Effector memory CD8-positive, alpha-beta T cell (primary cell): ENCODE measurements around the gene BOLA1.
"Not testable (repeated sequence)": the region's sequence is repeated elsewhere in the genome, so short reads cannot be mapped to it uniquely, and the experiment has no call there.

Experiments
- ATAC-seq: fragments of 150-1000 bp; cut with Tn5 transposase; replicated peaks from 2 replicates; pipeline ENCODE4 v1.10.0; 2021; ENCODE audit warnings: mild to moderate bottlenecking, moderate library complexity
- DNase-seq, 3 experiments: peaks; one replicate each; pipeline ENCODE4 v3.0.0; 2021
- H3K27ac Mint-ChIP-seq, 2 donors: one replicate each; pipeline ENCODE4 v1.8.0; 2022; ENCODE audit warnings: mild to moderate bottlenecking in 2 of 2, mixed read lengths in 2 of 2, moderate library complexity in 2 of 2
- H3K27me3 Mint-ChIP-seq, 2 donors: one replicate each; pipeline ENCODE4 v1.8.0; 2022; ENCODE audit warnings: mixed read lengths in 2 of 2
- H3K36me3 Mint-ChIP-seq: one replicate; pipeline ENCODE4 v1.8.0; 2022; ENCODE audit warnings: mild to moderate bottlenecking, moderate library complexity, mixed read lengths; ENCODE audit not compliant: insufficient read depth
- H3K4me1 Mint-ChIP-seq, 2 donors: one replicate each; pipeline ENCODE4 v1.8.0; 2022; ENCODE audit warnings: low read depth in 2 of 2, mixed read lengths in 2 of 2
- H3K4me3 Mint-ChIP-seq, 2 donors: one replicate each; pipeline ENCODE4 v1.8.0; 2022; ENCODE audit warnings: mild to moderate bottlenecking in 2 of 2, mixed read lengths in 2 of 2, moderate library complexity in 2 of 2
- H3K9me3 Mint-ChIP-seq, 2 donors: one replicate each; pipeline ENCODE4 v1.8.0; 2022; ENCODE audit warnings: mixed read lengths in 2 of 2

The BOLA1 gene

DNA sequence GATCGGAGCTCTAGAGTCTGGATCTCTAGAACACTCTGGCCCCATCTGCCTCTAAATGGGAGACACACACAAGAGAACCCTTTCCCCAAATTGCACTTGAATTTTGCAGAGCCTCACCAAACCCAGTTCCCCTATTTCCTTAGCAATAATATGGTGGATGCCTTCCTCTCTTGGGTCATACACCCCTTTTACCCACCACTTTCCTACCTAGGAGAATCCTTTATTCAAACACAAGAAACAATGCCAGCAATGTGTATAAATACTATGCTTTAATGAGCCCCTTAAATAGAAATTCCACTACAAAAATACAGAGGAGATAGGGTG is 29.0 kb downstream of the BOLA1 start:
- Mint-ChIP-seq H3K36me3 (peaks cover 43% of the 10 kb centered on the region), H3K27me3 (peaks cover 13 to 28% of the 10 kb centered on the region in 2 donors), H3K27ac (peak overlapping the region; percentile 95 to 99), H3K4me3 (peak overlapping the region; percentile 89 to 95), H3K9me3 (no peaks in the 10 kb centered on the region), H3K4me1 (peaks cover 34 to 39% of the 10 kb centered on the region in 2 donors)
- DNase-seq = no peak
- ATAC-seq = no peak

DNA sequence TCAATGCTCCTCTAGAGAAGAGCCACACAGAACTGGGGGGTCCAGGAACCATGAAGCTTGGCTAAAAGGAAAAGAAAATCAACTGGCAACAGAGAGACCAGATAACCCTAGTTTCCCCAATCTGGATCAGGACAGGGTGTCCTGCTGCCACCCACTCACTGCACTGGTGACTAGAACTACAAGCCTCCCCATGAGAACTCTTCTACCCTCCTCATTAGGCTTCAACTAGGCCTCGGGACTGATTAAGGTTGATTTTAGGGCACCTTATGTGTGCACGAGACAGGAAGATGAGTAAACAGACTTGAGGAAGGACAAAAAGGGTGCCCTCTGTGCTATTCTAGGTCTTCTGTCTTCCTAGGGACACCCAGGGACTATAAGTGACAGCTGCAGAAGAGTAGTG is 30.5 kb downstream of the BOLA1 start:
- Mint-ChIP-seq H3K9me3 (no peaks in the 10 kb centered on the region), H3K27me3 (peaks cover 13 to 38% of the 10 kb centered on the region in 2 donors), H3K4me1 (peaks cover 25 to 30% of the 10 kb centered on the region in 2 donors), H3K36me3 (peaks cover 29% of the 10 kb centered on the region), H3K4me3 (no peak overlapping the region), H3K27ac (peak overlapping the region in 1 of 2 donors; percentile 95)
- DNase-seq = no peak
- no peak for ATAC-seq

DNA sequence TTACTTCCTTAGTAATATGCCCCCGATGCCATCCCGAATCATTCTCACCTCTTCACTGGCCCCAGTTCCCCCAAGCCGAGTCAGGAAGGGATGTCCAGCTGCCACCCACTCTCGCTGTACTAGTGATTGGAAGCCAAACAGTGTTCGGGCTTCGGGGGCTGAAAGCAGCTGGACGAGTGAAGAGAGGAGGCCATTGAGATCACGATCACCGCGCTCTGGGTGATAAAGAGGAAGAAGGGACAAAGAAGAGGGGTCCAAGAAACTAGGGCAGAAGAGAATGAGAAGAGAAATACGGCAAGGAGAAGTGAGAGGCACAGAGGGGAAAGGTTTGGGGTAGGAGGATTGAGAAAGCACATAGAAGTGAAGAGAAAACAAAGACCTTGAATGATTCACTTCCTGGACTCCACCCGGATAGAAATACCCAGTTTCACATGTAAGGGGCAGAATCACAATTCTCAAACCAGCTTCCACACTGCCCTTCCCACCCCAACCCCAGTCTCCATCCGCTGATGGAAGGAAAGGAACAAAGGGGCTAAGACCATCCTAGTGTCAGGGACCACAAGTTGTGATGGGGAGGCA is 31.9 kb downstream of the BOLA1 start:
- ATAC-seq (no peak), DNase-seq (no peak)
- Mint-ChIP-seq H3K9me3 (no peaks in the 10 kb centered on the region), H3K36me3 (peaks cover 17% of the 10 kb centered on the region), H3K4me1 (peaks cover 15 to 18% of the 10 kb centered on the region in 2 donors), H3K27me3 (peaks cover 13 to 38% of the 10 kb centered on the region in 2 donors), H3K4me3 (no peak overlapping the region), H3K27ac (peak overlapping the region in 1 of 2 donors; percentile 3)

DNA sequence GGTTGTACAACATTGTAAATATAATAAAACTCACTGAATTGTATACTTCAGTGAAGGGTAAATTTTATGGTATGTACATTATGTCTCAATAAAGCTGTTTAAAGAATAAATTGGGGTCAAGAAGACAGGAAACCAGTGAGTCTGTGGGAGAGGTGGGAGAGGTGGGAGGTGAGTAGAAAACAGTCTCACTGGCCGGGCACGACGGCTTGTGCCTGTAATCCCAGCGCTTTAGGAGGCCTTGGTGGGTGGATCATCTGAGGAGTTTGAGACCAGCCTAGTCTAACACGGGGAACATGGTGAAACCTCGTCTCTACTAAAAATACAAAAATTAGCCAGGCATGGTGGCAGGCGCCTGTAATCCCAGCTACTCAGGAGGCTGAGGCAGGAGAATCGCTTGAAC is 33.1 kb downstream of the BOLA1 start:
- DNase-seq = no peak
- H3K4me1 Mint-ChIP-seq = peaks cover 11 to 14% of the 10 kb centered on the region in 2 donors
- no peak for ATAC-seq
- peaks cover 10% of the 10 kb centered on the region for H3K36me3 Mint-ChIP-seq
- H3K27ac Mint-ChIP-seq = no peak overlapping the region
- peaks cover 13 to 38% of the 10 kb centered on the region in 2 donors for H3K27me3 Mint-ChIP-seq
- no peak overlapping the region for H3K4me3 Mint-ChIP-seq
- H3K9me3 Mint-ChIP-seq = no peaks in the 10 kb centered on the region

DNA sequence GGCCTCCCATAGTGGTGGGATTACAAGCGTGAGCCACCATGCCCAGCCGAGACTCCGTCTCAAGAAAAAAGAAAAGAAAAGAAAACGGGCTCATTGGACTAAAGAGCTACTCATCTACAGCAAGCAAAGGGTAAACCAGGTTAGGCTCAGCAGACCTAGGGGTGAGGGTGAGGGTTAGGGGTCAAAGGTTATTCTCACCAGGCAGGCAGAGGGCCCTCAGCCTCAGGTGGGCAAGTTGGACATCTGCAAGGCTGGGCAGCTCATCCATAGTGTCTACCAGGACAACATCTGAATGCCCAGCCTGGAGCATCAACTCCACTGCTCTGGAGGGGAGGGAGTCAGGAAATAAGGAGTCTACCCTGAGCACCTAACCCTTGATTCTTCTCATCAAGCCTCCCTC is 33.8 kb downstream of the BOLA1 start:
- ATAC-seq = no peak
- no peaks in the 10 kb centered on the region for H3K9me3 Mint-ChIP-seq
- H3K4me1 Mint-ChIP-seq = peaks cover 11 to 19% of the 10 kb centered on the region in 2 donors
- H3K27me3 Mint-ChIP-seq = peaks cover 13 to 38% of the 10 kb centered on the region in 2 donors
- no peak for DNase-seq
- H3K36me3 Mint-ChIP-seq = peaks cover 3% of the 10 kb centered on the region
- H3K4me3 Mint-ChIP-seq = no peak overlapping the region
- no peak overlapping the region for H3K27ac Mint-ChIP-seq

DNA sequence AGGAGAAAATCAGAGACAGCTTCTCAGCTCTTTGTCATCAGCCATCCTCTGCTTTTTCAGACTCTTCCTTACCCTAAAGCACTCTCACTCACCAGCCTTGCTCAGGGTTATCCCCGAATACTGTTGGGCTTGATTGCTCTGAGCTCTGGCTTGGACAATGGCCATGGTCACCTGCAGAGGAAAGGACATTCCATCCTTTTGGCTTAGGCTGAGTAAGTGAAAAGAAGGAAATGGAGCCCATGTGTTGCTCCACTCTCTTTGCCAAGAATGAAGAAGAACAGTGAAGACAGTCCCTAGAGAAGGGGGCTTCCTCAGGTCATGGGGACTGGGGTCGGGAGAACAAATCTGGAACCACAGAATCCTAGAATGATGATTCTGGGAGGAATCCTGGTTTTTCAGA is 35.0 kb downstream of the BOLA1 start:
- no peak for ATAC-seq

DNA sequence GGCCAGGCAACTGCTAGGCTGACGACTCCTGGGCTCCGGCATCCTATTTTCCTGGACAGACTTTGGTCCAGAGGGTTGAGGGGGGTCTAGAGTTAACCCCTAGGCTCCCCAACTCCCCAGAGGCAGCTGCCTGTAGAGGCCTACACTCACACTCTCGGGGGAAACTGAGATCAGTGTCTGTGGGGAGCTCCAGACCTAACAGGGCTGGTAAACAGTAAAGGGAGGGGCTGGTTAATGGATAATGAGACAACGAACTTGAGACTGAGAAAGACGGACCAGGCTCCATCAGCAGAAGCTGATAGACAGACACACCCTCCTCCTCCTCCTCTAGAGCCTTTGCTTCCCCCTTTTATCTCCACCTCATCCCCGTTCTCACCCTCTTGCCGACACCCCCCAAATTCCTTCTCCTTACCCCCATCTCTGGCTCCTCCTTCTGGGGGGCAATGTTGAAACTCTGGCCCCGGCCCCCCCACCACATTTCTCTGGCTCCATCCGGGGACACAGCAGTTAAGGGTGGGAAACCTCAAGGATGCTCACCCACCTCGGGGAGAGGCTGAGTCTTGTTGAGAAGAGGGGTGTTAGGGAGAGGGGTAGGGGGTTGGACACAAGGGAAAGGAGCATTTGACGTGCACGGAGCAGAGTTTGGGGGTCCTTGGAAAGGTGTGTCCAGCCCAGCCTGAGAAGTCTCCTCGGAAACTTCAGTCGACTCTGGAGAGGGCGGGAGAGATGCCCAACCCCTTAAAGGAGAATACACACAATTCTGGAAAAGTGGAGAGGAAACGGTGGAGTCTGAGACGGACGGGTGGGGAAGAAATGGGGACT is 37.0 kb downstream of the BOLA1 start, which contains the start of gene MTMR11:
MTMR11 (minus strand) TSS at position 710 of the 822 bp plus-strand sequence; CDS start at position 478, 232 bp downstream.
- Mint-ChIP-seq H3K27me3 (peaks cover 7 to 25% of the 10 kb centered on the region in 2 donors), H3K4me3 (no peak within 1 kb of the TSS), H3K36me3 (no peaks in the 10 kb centered on the region), H3K27ac (peak within 1 kb of the TSS in 1 of 2 donors; percentile 52), H3K9me3 (no peaks in the 10 kb centered on the region), H3K4me1 (peaks cover 11 to 16% of the 10 kb centered on the region in 2 donors)
- ATAC-seq (no peak), DNase-seq (no peak)

More for the DNA sequence above, 35.0 kb downstream of the BOLA1 start:
- Mint-ChIP-seq H3K27me3 (peaks cover 13 to 38% of the 10 kb centered on the region in 2 donors), H3K4me3 (no peak overlapping the region), H3K27ac (no peak overlapping the region), H3K4me1 (peaks cover 11 to 19% of the 10 kb centered on the region in 2 donors), H3K36me3 (no peaks in the 10 kb centered on the region), H3K9me3 (no peaks in the 10 kb centered on the region)
- DNase-seq = no peak

DNA sequence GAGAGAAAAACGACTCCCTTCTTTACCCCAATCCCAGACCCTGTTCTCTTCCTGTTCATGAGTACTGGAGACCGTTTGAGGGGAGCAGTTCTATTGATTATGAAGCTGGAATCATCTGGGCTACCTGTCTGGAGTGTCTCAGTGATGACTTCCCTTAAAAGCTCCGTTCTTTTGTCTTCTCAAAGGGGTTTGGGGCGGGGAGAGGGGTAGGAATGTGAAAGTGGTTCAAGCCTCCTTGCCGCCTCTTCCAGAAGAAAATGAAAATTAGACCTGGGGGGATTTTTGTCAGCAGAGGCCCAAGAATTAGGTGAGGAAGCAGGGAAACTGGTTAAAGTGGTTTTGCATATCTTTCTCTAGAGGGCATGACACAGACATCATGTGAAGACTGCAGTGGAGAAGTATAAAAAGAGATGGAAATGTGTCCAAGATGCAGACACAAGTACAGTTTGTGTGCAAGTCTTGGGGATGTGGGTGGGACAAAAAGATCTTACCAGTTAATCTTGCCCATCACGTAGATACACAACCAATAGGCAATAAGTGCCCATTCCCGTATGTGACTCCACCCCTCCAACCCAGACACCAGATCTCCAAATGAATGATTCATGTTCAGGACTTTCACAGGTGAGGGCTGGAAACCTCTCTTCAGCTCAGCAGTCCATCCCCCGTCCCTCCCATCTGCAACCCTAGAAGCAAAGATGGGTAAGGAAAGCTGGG is 37.8 kb downstream of the BOLA1 start:
- peak overlapping the region in 1 of 2 donors; percentile 52 for H3K27ac Mint-ChIP-seq

DNA sequence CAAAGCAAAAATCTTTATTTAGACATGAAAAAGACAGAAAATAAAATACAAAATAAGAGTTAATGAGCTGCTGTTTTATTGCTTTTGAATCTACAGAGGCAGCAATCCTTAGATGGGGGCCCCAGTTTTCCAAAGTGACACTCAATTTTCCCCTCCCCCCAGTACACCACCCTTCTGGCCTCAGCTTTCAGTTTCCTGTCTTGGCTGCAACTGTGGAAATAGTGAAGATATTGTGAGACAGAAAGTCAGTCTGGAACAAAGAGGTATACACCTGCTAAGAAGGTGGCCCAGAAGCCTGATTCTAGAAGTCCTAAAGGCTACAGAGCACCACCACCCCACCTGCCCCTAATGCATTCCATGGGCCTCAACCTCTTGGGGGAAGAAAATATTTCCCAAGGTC is 38.4 kb downstream of the BOLA1 start:
- H3K36me3 Mint-ChIP-seq = no peaks in the 10 kb centered on the region
- no peaks in the 10 kb centered on the region for H3K9me3 Mint-ChIP-seq
- peaks cover 11 to 16% of the 10 kb centered on the region in 2 donors for H3K4me1 Mint-ChIP-seq
- DNase-seq (no peak), ATAC-seq (no peak)
- H3K27me3 Mint-ChIP-seq = peaks cover 0 to 14% of the 10 kb centered on the region in 2 donors
- H3K4me3 Mint-ChIP-seq = no peak overlapping the region
- H3K27ac Mint-ChIP-seq = peak overlapping the region in 1 of 2 donors; percentile 32

More for the DNA sequence above, 37.8 kb downstream of the BOLA1 start:
- peaks cover 0 to 17% of the 10 kb centered on the region in 2 donors for H3K27me3 Mint-ChIP-seq
- ATAC-seq (no peak), DNase-seq (no peak)
- H3K36me3 Mint-ChIP-seq = no peaks in the 10 kb centered on the region
- H3K4me1 Mint-ChIP-seq = peaks cover 11 to 16% of the 10 kb centered on the region in 2 donors
- H3K9me3 Mint-ChIP-seq = no peaks in the 10 kb centered on the region
- H3K4me3 Mint-ChIP-seq = no peak overlapping the region

DNA sequence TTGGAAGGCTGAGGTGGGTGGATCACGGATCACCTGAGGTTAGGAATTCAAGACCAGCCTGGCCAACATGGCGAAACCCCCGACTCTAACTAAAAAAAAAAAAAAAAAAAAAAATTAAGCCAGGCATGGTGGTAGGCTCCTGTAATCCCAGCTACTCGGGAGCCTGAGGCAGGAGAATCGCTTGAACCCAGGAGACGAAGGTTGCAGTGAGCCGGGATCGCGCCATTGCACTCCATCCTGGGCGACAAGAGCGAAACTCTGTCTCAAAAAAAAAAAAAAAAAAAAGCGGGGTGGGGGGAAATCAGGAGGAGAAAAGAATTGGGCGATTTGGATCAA is 39.3 kb downstream of the BOLA1 start:
- not testable (repeated sequence) for DNase-seq, H3K36me3 Mint-ChIP-seq, H3K9me3 Mint-ChIP-seq, ATAC-seq, H3K27me3 Mint-ChIP-seq
- Mint-ChIP-seq H3K4me1 (peaks cover 13 to 16% of the 10 kb centered on the region in 2 donors), H3K27ac (peak overlapping the region; percentile 56 to 69), H3K4me3 (peak overlapping the region in 1 of 2 donors; percentile 19)

DNA sequence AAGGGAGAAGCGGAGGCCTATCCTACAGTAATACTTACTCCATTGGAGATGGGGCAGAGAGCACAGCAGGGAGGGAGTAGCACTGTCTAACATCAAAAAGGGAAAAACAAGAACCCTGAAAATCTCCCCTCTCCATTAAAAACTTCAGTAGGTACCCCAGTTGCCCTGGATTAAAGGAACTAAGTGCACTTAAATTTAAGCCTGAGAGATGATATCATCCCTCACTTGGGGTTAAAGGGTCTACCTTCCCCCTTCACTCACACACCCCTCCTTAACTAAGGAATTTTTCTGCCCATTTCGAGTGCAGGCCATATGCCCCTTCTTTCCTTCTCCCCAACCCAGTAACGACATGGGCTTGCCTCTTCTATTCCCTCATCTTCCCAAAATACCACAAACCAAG is 41.1 kb downstream of the BOLA1 start:
- H3K27ac Mint-ChIP-seq = peak overlapping the region in 1 of 2 donors; percentile 60
- DNase-seq = no peak
- peak overlapping the region in 1 of 2 donors; percentile 21 for H3K4me3 Mint-ChIP-seq
- H3K36me3 Mint-ChIP-seq = no peaks in the 10 kb centered on the region
- peaks cover 15 to 16% of the 10 kb centered on the region in 2 donors for H3K4me1 Mint-ChIP-seq
- no peaks in the 10 kb centered on the region for H3K27me3 Mint-ChIP-seq
- ATAC-seq = no peak
- no peaks in the 10 kb centered on the region for H3K9me3 Mint-ChIP-seq

DNA sequence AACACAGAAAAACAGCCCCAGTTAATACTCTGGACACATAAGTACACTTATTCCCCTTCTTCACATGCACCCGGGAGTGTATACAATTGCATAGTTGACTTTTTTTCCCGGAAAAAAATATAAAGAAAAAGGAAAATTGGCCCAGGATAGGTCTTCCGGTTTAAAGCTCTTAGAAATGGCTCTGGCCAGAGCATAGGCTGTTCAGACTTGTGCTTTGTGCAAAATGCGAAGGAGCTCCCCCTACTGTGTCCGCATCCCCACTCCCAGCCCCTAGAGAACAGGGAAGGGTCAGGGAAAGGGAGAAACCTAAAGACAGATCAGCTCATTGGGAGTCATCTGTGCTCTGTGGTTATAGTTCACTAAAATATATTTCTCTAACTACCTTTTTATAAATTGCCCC is 42.8 kb downstream of the BOLA1 start:
- peaks cover 14% of the 10 kb centered on the region for H3K36me3 Mint-ChIP-seq
- H3K9me3 Mint-ChIP-seq = no peaks in the 10 kb centered on the region
- no peak overlapping the region for H3K4me3 Mint-ChIP-seq
- no peak for DNase-seq
- no peak for ATAC-seq
- no peaks in the 10 kb centered on the region for H3K27me3 Mint-ChIP-seq
- H3K4me1 Mint-ChIP-seq = peaks cover 15% of the 10 kb centered on the region in 2 donors
- no peak overlapping the region for H3K27ac Mint-ChIP-seq

DNA sequence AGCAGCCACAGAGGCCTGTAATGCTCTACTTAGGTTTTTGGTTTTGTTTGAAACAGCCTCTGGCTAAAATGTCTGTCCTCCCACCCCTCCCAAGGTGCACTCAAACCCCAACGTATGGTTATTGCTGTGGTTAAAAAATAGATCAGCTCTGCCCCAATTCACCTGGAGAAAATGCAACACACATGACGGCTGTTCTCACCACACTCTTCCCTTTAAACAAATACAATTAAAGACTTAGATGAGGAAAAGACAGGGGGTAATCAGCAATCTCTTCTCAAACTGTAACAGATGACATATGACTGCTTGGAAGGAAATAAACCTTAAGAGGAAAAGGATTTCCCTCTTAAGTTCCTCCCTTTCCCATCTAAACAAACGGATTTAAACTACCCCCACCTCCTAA is 43.5 kb downstream of the BOLA1 start:
- Mint-ChIP-seq H3K36me3 (peaks cover 15% of the 10 kb centered on the region), H3K4me1 (peaks cover 8 to 13% of the 10 kb centered on the region in 2 donors), H3K4me3 (no peak overlapping the region), H3K9me3 (no peaks in the 10 kb centered on the region), H3K27ac (peak overlapping the region; percentile 2 to 62), H3K27me3 (no peaks in the 10 kb centered on the region)
- DNase-seq (no peak), ATAC-seq (no peak)
